ENCODE data around the gene PRKG1. TPM values are rescaled to one million over a fixed set of nuclear protein-coding genes. Genes with fewer than 3 reads are reported as not detected.

PRKG1 gene
- total RNA-seq, 1 experiment from 2014 or later, result 10.4 TPM

- Histone ChIP-seq H4K5ac (ENCODE audit: insufficient read length, low read depth, low read length) (no peak overlapping the region), H3K18ac (ENCODE audit: insufficient read length, low read depth, low read length) (no peak overlapping the region), H3K4ac (ENCODE audit: low read depth, low read length) (no peak overlapping the region), H2BK120ac (ENCODE audit: low read depth, low read length, poor library complexity, severe bottlenecking) (no peak overlapping the region), H3K23me2 (ENCODE audit: insufficient read length, low read depth, low read length, poor library complexity, severe bottlenecking) (no peaks in the 10 kb centered on the region), H4K91ac (ENCODE audit: insufficient read length, low read depth, low read length) (no peak overlapping the region), H3K4me1 (ENCODE audit: insufficient read depth, low read length) (no peaks in the 10 kb centered on the region), H3K79me1 (ENCODE audit: insufficient read depth, low read depth, low read length, poor library complexity, severe bottlenecking) (no peaks in the 10 kb centered on the region), H3T11ph (ENCODE audit: low read length) (no peak overlapping the region), H2BK5ac (ENCODE audit: insufficient read length, low read length) (no peak overlapping the region), H3K23ac (ENCODE audit: insufficient read length, low read depth, low read length) (no peak overlapping the region), H3K56ac (ENCODE audit: insufficient read length, low read depth, low read length) (no peak overlapping the region), H2BK20ac (ENCODE audit: low read depth, low read length, poor library complexity, severe bottlenecking) (no peak overlapping the region), H3K27me3 (ENCODE audit: insufficient read depth, low read length) (no peaks in the 10 kb centered on the region), H4K8ac (replicated peaks; ENCODE audit: insufficient read length, low read depth, low read length) (no peak overlapping the region), H3K9me3 (ENCODE audit: control insufficient read depth, low read depth, low read length) (no peaks in the 10 kb centered on the region), H3K79me2 (ENCODE audit: insufficient read depth, low read length) (no peaks in the 10 kb centered on the region), H3K27ac (ENCODE audit: insufficient read length, low read depth, low read length) (no peak overlapping the region), H2AFZ (ENCODE audit: low read length) (no peak overlapping the region), H2BK12ac (ENCODE audit: insufficient read length, low read depth, low read length) (no peak overlapping the region), H3K14ac (ENCODE audit: insufficient read depth, low read length) (no peak overlapping the region), H2BK15ac (ENCODE audit: low read depth, low read length) (no peak overlapping the region), H3K9ac (ENCODE audit: extremely low read depth, insufficient read length, low read length) (no peak overlapping the region), H2AK5ac (ENCODE audit: insufficient read length, low read length) (no peak overlapping the region), H4K20me1 (ENCODE audit: control insufficient read depth, insufficient read depth, insufficient read length) (no peaks in the 10 kb centered on the region), H3K4me2 (ENCODE audit: insufficient read depth, insufficient read length, low read length) (no peak overlapping the region)
- Mint-ChIP-seq H3K27me3 (ENCODE audit: low read depth) (no peaks in the 10 kb centered on the region), H3K9me3 (no peaks in the 10 kb centered on the region), H3K4me1 (no peaks in the 10 kb centered on the region), H3K27ac (no peak overlapping the region), H3K4me3 (no peak overlapping the region), H3K36me3 (ENCODE audit: insufficient read depth in 1 of 3, low read depth in 3 of 3) (no peaks in the 10 kb centered on the region; a peak in 1 of 7 replicates)
- TF ChIP-seq, protein P1, sequence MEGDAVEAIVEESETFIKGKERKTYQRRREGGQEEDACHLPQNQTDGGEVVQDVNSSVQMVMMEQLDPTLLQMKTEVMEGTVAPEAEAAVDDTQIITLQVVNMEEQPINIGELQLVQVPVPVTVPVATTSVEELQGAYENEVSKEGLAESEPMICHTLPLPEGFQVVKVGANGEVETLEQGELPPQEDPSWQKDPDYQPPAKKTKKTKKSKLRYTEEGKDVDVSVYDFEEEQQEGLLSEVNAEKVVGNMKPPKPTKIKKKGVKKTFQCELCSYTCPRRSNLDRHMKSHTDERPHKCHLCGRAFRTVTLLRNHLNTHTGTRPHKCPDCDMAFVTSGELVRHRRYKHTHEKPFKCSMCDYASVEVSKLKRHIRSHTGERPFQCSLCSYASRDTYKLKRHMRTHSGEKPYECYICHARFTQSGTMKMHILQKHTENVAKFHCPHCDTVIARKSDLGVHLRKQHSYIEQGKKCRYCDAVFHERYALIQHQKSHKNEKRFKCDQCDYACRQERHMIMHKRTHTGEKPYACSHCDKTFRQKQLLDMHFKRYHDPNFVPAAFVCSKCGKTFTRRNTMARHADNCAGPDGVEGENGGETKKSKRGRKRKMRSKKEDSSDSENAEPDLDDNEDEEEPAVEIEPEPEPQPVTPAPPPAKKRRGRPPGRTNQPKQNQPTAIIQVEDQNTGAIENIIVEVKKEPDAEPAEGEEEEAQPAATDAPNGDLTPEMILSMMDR (conservative IDR thresholded peaks at IDR 0.05), result no peak
- no peak for DNase-seq
- no CpG with 5 or more reads among the region's 2 CpGs for WGBS (ENCODE audit: extremely low coverage, insufficient read length, low lambda C conversion rate)
Observed at GRCh38 chr10:51313251-51313650, 239.0 kb downstream of the PRKG1 start.

Measured in H9 (cell line).